Fibroblast of villous mesenchyme (primary cell): ENCODE results near the gene METAP1D. TPM values are rescaled to one million over a fixed set of nuclear protein-coding genes. Genes with fewer than 3 reads are reported as not detected.
A peak's percentile ranks its signal among the peaks of the same experiment; 100 is the strongest.

Experiments used
- DNase-seq: peaks from one replicate; pipeline ENCODE4 v3.0.0-alpha.2; 2010; ENCODE audit warnings: low read depth
- H3K4me3 ChIP-seq: 2 replicates; pipeline ENCODE4 v1.5.1; 2011; ENCODE audit warnings: low read depth, mild to moderate bottlenecking, low read length
- CTCF ChIP-seq: IDR thresholded peaks from 2 replicates; pipeline ENCODE4 v1.5.1; 2012; ENCODE audit warnings: low read depth, mild to moderate bottlenecking, low read length; ENCODE audit not compliant: insufficient read depth
- total RNA-seq: library from RNA; depleted of rRNA; stranded (reverse); fragments of >200 nt; gene quantifications from 2 replicates; pipeline ENCODE4 v1.2.3, GENCODE V29; 2012

METAP1D gene
- total RNA-seq, 1 donor = 13.4 TPM

DNA sequence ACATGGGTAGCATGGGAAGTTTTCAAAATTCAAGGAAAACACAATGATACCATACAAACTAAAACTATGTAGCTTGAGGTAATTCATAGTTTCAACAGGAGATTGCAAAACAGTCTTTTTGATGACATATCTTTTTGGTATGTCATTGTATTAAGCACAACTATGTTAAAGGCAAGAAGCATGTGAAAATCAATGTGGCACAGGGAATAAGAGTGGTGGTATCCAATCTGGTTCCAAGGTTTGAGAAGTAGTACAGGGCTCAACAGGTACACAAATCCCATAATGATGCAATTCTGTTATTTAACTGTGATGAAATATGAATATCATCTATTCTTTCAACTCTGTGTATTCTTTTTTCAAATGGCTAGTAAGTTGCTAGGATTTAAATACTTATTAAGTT lies 119.3 kb downstream of the METAP1D start:
- TF ChIP-seq CTCF = no peak
- H3K4me3 ChIP-seq = no peak overlapping the region
- DNase-seq = peak; percentile 52

GRCh38 chr2:172120118-172120517 lies 120.4 kb downstream of the METAP1D start:
- DNase-seq = no peak
- TF ChIP-seq CTCF = no peak

DNA sequence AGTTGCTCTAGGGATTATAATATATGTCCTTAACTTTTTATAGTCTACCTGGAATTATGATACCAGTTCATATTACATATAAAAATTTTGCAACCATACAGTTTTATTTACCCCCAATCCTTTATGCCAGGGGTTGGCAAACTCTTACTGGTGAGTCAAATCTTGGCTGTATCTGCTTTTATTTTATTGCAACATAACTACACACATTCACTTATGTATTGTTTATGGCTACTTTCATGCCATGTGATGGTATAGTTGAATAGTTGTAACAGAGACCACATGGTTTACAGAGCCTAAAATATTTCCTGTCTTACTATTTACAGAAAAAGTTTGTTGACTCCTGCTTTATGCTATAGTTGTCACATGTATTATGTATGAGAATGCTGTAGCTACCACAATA lies 128.7 kb downstream of the METAP1D start:
- DNase-seq = no peak
- TF ChIP-seq CTCF = no peak
- H3K4me3 ChIP-seq = no peak overlapping the region

More at GRCh38 chr2:172120118-172120517, 120.4 kb downstream of the METAP1D start:
- H3K4me3 ChIP-seq = no peak overlapping the region

GRCh38 chr2:172129404-172129803 lies 129.7 kb downstream of the METAP1D start:
- TF ChIP-seq CTCF = no peak
- no peak overlapping the region for H3K4me3 ChIP-seq
- no peak for DNase-seq

Other genes with a start within 250 kb of the METAP1D start
- gene SLC25A12, start 105.7 kb upstream of the METAP1D start, total RNA-seq = 21.3 and 25.5 TPM in 2 replicates
- gene HAT1, start 77.5 kb upstream of the METAP1D start, total RNA-seq = 38.0 and 46.6 TPM in 2 replicates
- gene DLX1, start 85.6 kb downstream of the METAP1D start, total RNA-seq = not detected in 2 replicates
- under 0.01 TPM in 2 replicates for gene DLX2, start 102.9 kb downstream of the METAP1D start, total RNA-seq